ENCODE measurements around the gene INPP5D. TPM values are rescaled to one million over a fixed set of nuclear protein-coding genes. Genes with fewer than 3 reads are reported as not detected.
A peak's percentile ranks its signal among the peaks of the same experiment; 100 is the strongest.

INPP5D gene
- total RNA-seq, 1 experiment from 2014 or later: 0.74 TPM

DNA sequence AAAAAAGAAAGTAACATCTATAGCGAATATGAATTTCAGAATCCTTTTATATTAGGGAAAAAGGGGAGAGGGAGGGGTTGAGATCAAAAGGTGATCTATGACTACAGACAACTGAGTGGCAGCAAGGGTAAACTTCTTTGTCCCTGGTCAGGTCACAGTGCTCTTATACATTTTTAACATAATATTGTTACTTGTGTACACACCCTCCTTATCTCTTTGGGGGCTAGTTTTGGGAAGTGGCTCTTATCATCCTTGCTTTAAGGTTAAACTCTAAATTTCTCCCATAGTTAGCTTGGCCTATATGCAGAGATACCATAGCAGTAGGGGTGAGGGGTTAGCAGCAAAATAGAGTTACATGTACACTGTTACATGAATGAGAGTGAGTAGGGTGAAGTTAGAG, 159.7 kb downstream of the INPP5D start:
- Histone ChIP-seq H3K79me2 (ENCODE audit: low read depth) (no peaks in the 10 kb centered on the region), H4K20me1 (ENCODE audit: insufficient read depth) (no peaks in the 10 kb centered on the region), H3K4me2 (no peak overlapping the region), H2AFZ (no peak overlapping the region), H3K4me1 (replicated peaks; ENCODE audit: insufficient read depth) (no peaks in the 10 kb centered on the region), H3K36me3 (ENCODE audit: low read depth) (no peaks in the 10 kb centered on the region), H3K27me3 (ENCODE audit: insufficient read depth, low read depth) (no peaks in the 10 kb centered on the region), H3K4me3 (no peak overlapping the region), H3F3A (ENCODE audit: insufficient read depth, low read depth) (no peaks in the 10 kb centered on the region), H3K9me2 (ENCODE audit: insufficient read depth) (no peaks in the 10 kb centered on the region), H3K9me3 (ENCODE audit: insufficient read depth, low read depth) (no peaks in the 10 kb centered on the region), H3K27ac (no peak overlapping the region)
- ChIA-PET CTCF (no interaction called here), POLR2A (ENCODE audit: unreplicated experiment) (no interaction called here)
- intact Hi-C loops (cut with micrococcal nuclease; ENCODE audit: unreplicated experiment): no loop called here
- BruUV-seq (replicated peaks): no TSS peak
- DNase-seq: peak in 1 of 2 experiments; percentile 30
- no peak for TF ChIP-seq EZH2 (IDR thresholded peaks at IDR 0.05; ENCODE audit: low read depth)
- TF ChIP-seq, protein P1, sequence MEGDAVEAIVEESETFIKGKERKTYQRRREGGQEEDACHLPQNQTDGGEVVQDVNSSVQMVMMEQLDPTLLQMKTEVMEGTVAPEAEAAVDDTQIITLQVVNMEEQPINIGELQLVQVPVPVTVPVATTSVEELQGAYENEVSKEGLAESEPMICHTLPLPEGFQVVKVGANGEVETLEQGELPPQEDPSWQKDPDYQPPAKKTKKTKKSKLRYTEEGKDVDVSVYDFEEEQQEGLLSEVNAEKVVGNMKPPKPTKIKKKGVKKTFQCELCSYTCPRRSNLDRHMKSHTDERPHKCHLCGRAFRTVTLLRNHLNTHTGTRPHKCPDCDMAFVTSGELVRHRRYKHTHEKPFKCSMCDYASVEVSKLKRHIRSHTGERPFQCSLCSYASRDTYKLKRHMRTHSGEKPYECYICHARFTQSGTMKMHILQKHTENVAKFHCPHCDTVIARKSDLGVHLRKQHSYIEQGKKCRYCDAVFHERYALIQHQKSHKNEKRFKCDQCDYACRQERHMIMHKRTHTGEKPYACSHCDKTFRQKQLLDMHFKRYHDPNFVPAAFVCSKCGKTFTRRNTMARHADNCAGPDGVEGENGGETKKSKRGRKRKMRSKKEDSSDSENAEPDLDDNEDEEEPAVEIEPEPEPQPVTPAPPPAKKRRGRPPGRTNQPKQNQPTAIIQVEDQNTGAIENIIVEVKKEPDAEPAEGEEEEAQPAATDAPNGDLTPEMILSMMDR (conservative IDR thresholded peaks at IDR 0.05): no peak

DNA sequence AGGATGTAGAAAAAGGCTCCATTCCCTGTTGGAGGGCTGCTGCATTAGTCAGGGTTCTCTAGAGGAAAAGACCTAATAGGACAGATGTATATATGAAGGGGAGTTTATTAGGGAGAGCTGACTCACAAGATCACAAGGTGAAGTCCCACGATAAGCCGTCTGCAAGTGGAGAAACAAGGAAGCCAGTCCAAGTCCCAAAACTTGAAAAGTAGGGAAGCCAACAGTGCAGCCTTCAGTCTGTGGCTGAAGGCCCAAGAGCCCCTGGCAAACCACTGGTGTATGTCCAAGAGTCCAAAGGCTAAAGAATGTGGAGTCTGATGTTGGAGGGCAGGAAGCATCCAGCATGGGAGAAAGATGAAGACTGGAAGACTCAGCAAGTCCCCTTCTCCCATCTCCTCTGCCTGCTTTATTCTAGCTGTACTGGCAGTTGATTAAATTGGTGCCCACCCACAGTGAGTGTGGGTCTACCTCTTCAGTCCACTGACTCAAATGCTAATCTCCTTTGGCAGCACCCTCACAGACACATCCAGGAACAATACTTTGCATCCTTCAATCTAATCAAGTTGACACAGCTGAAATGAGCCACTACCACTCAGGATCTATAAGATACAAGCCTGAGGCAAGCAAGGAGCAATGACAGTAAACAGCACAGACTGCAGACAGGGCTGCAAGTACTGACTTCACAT, 161.4 kb downstream of the INPP5D start:
- H3F3A ChIP-seq (ENCODE audit: insufficient read depth, low read depth): no peaks in the 10 kb centered on the region; the same call in 1 of the 2 replicates

DNA sequence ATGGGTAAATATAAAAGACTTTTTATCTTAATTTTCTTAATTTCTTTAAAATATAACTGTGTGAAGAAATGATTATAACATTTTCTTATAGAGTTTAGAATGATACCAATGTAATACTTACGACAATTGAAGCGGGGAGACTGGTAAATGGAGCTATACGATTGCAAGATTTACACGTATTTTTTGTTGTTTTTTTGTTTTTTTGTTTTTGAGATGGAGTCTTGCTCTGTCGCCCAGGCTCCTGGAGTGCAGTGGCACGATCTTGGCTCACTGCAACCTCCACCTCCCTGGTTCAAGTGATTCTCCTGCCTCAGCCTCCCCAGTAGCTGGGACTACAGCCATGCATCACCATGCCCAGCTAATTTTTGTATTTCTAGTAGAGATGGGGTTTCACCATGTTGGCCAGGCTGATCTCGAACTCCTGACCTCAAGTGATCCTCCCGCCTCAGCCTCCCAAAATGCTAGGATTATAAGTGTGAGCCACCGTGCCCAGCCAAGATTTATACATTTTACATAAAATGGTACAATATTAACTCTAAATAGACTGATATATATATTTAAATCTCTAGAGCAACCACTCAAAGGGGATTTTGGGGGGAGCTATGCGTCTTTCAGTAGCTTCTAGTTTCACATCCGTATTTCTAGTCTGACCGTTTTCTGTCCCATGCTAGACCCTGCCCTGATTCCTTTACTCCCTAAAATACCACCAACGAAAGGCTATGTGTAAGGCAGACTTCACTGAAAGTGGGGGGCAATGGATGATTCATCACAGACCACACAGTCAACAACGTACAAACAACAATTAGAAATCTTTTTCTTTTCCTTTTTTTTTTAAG, 163.1 kb downstream of the INPP5D start:
- no peaks in the 10 kb centered on the region for H3K27me3 ChIP-seq (ENCODE audit: insufficient read depth, low read depth)
- no TSS peak for BruUV-seq (replicated peaks)
- H3K79me2 ChIP-seq (ENCODE audit: low read depth): no peaks in the 10 kb centered on the region
- no peaks in the 10 kb centered on the region; the same call in 1 of the 2 replicates for H3F3A ChIP-seq (ENCODE audit: insufficient read depth, low read depth)
- H3K9me2 ChIP-seq (ENCODE audit: insufficient read depth): no peaks in the 10 kb centered on the region
- POLR2A ChIA-PET (ENCODE audit: unreplicated experiment): no interaction called here
- CTCF ChIA-PET: interaction anchor here (0.6 kb wide), 1 partner anchor 197 kb away, joined by 5 read pairs; no protein-coding TSS in a partner anchor
- no peaks in the 10 kb centered on the region for H3K4me1 ChIP-seq (replicated peaks; ENCODE audit: insufficient read depth)
- H3K27ac ChIP-seq: no peak overlapping the region
- no peak for DNase-seq
- TF ChIP-seq, protein P1 (conservative IDR thresholded peaks at IDR 0.05): no peak
- TF ChIP-seq EZH2 (IDR thresholded peaks at IDR 0.05; ENCODE audit: low read depth): no peak
- H3K36me3 ChIP-seq (ENCODE audit: low read depth): no peaks in the 10 kb centered on the region
- intact Hi-C loops (cut with micrococcal nuclease; ENCODE audit: unreplicated experiment): no loop called here
- no peaks in the 10 kb centered on the region for H3K9me3 ChIP-seq (ENCODE audit: insufficient read depth, low read depth)
- H4K20me1 ChIP-seq (ENCODE audit: insufficient read depth): no peaks in the 10 kb centered on the region
- H3K4me3 ChIP-seq: no peak overlapping the region
- H2AFZ ChIP-seq: no peak overlapping the region
- no peak overlapping the region for H3K4me2 ChIP-seq

More for the DNA sequence above, 161.4 kb downstream of the INPP5D start:
- Histone ChIP-seq H3K4me1 (replicated peaks; ENCODE audit: insufficient read depth) (no peaks in the 10 kb centered on the region), H3K27me3 (ENCODE audit: insufficient read depth, low read depth) (no peaks in the 10 kb centered on the region), H4K20me1 (ENCODE audit: insufficient read depth) (no peaks in the 10 kb centered on the region), H2AFZ (no peak overlapping the region), H3K79me2 (ENCODE audit: low read depth) (no peaks in the 10 kb centered on the region), H3K27ac (no peak overlapping the region), H3K4me3 (no peak overlapping the region), H3K9me3 (ENCODE audit: insufficient read depth, low read depth) (no peaks in the 10 kb centered on the region), H3K36me3 (ENCODE audit: low read depth) (no peaks in the 10 kb centered on the region), H3K9me2 (ENCODE audit: insufficient read depth) (no peaks in the 10 kb centered on the region), H3K4me2 (no peak overlapping the region)
- intact Hi-C loops (cut with micrococcal nuclease; ENCODE audit: unreplicated experiment): no loop called here
- POLR2A ChIA-PET (ENCODE audit: unreplicated experiment): no interaction called here
- CTCF ChIA-PET: no interaction called here
- peak in 1 of 2 experiments; percentile 25 for DNase-seq
- TF ChIP-seq EZH2 (IDR thresholded peaks at IDR 0.05; ENCODE audit: low read depth): no peak
- TF ChIP-seq, protein P1 (conservative IDR thresholded peaks at IDR 0.05): no peak
- no TSS peak for BruUV-seq (replicated peaks)

Measured in PC-9 (cell line).